ENCODE measurements around the gene NAPG.
"Not testable (repeated sequence)": the region's sequence is repeated elsewhere in the genome, so short reads cannot be mapped to it uniquely, and the experiment has no call there.

Gene NAPG

GRCh38 chr18:10514601-10515000 lies 11.2 kb upstream of the NAPG start:
- no peak for DNase-seq

GRCh38 chr18:10515456-10515855 lies 10.4 kb upstream of the NAPG start:
- no peak for DNase-seq

- DNase-seq: no peak
Observed at GRCh38 chr18:10516078-10516477, 9.7 kb upstream of the NAPG start.

GRCh38 chr18:10518595-10519255 lies 7.1 kb upstream of the NAPG start:
- peak; percentile 5 to 51 for DNase-seq

GRCh38 chr18:10519366-10519765 lies 6.5 kb upstream of the NAPG start:
- DNase-seq: no peak

- DNase-seq: peak; percentile 83 to 88
Observed at GRCh38 chr18:10519999-10520935, 5.6 kb upstream of the NAPG start.

GRCh38 chr18:10521566-10521965 lies 4.3 kb upstream of the NAPG start:
- DNase-seq: no peak

- no peak for DNase-seq
Observed at GRCh38 chr18:10522574-10522973, 3.3 kb upstream of the NAPG start.

- no peak for DNase-seq
Observed at GRCh38 chr18:10523544-10523943, 2.3 kb upstream of the NAPG start.

GRCh38 chr18:10524507-10525370 lies 1.1 kb upstream of the NAPG start:
- no peak for DNase-seq

- DNase-seq: no peak
Observed at GRCh38 chr18:10525371-10525691, 496 bp upstream of the NAPG start.

GRCh38 chr18:10526561-10526949 lies 728 bp downstream of the NAPG start:
- no peak for DNase-seq

- DNase-seq: no peak
Observed at GRCh38 chr18:10528439-10528838, 2.6 kb downstream of the NAPG start.

- no peak for DNase-seq
Observed at GRCh38 chr18:10530002-10530401, 4.2 kb downstream of the NAPG start.

GRCh38 chr18:10530852-10531251 lies 5.0 kb downstream of the NAPG start:
- no peak for DNase-seq

- no peak for DNase-seq
Observed at GRCh38 chr18:10533111-10533510, 7.3 kb downstream of the NAPG start.

GRCh38 chr18:10536280-10536679 lies 10.5 kb downstream of the NAPG start:
- DNase-seq: no peak

- no peak for DNase-seq
Observed at GRCh38 chr18:10537765-10538164, 11.9 kb downstream of the NAPG start.

- not testable (repeated sequence) for DNase-seq
Observed at GRCh38 chr18:10539124-10539523, 13.3 kb downstream of the NAPG start.

- DNase-seq: no peak
Observed at GRCh38 chr18:10543277-10543676, 17.4 kb downstream of the NAPG start.

- DNase-seq: no peak
Observed at GRCh38 chr18:10544093-10544748, 18.4 kb downstream of the NAPG start.

GRCh38 chr18:10546557-10547300 lies 20.9 kb downstream of the NAPG start:
- DNase-seq: no peak

All from NCI-H2081 (cell line).